ENCODE results near the gene TGM5.

- no peak for TF ChIP-seq CTCF (IDR thresholded peaks at IDR 0.05)
- TF ChIP-seq POLR2A (IDR thresholded peaks at IDR 0.05) = no peak
Measured at GRCh38 chr15:43235536-43235935, 31.2 kb downstream of the TGM5 start.

Data from gastroesophageal sphincter (tissue), 3 donors.